WTC11 (cell line): ENCODE measurements around the gene SLC16A9. TPM values are rescaled to one million over a fixed set of nuclear protein-coding genes. Genes with fewer than 3 reads are reported as not detected.

ENCODE experiments used
- ATAC-seq: fragments of 200-7000 bp; cut with Tn5 transposase; 2 replicates; pipeline ENCODE4 v1.10.0; 2021; ENCODE audit warnings: mild to moderate bottlenecking, moderate library complexity
- CTCF ChIA-PET: fragments of 300-600 bp; sonication (Branson Sonifier 250); formaldehyde crosslinking; loops from one replicate; lab custom pipeline; 2021; ENCODE audit warnings: antibody characterized with exemption; lab: Charles Lee
- POLR2A ChIA-PET: fragments of 350-600 bp; sonication (Branson Sonifier 250); formaldehyde crosslinking; loops from one replicate; lab custom pipeline; 2021; ENCODE audit warnings: antibody characterized with exemption; lab: Charles Lee
- DNase-seq: peaks from one replicate; pipeline ENCODE4 v3.0.0; 2021; ENCODE audit warnings: low spot score
- H3K27ac Mint-ChIP-seq: 2 replicates; pipeline ENCODE4 v1.8.0; 2021; ENCODE audit warnings: mixed read lengths
- H3K27me3 Mint-ChIP-seq: 2 replicates; pipeline ENCODE4 v1.8.0; 2021; ENCODE audit warnings: low read depth, mild to moderate bottlenecking, moderate library complexity, mixed read lengths
- H3K36me3 Mint-ChIP-seq: 2 replicates; pipeline ENCODE4 v1.8.0; 2021; ENCODE audit warnings: mixed read lengths
- H3K4me1 Mint-ChIP-seq: 2 replicates; pipeline ENCODE4 v1.8.0; 2022; ENCODE audit warnings: mixed read lengths
- H3K4me3 Mint-ChIP-seq: 2 replicates; pipeline ENCODE4 v1.8.0; 2021; ENCODE audit warnings: mild to moderate bottlenecking, moderate library complexity, mixed read lengths
- H3K9me3 Mint-ChIP-seq: 2 replicates; pipeline ENCODE4 v1.8.0; 2021; ENCODE audit warnings: mixed read lengths
- CTCF ChIP-seq: fragments of 200-600 bp; IDR thresholded peaks from 2 replicates; pipeline ENCODE4 v1.8.0; 2022; ENCODE audit warnings: antibody characterized with exemption
- EMX1 ChIP-seq: fragments of 250-450 bp; sonication (Bioruptor Pico); IDR thresholded peaks from 2 replicates; pipeline ENCODE4 v1.8.0; 2021; ENCODE audit warnings: mild to moderate bottlenecking
- ETV6 ChIP-seq: sonication (generic); formaldehyde crosslinking; IDR thresholded peaks from 2 replicates; pipeline ENCODE4 v1.8.1; 2022; ENCODE audit warnings: mild to moderate bottlenecking, missing genetic modification reagents
- FOXP4 ChIP-seq: sonication (generic); formaldehyde crosslinking; IDR thresholded peaks from 2 replicates; pipeline ENCODE4 v1.8.0; 2022; ENCODE audit warnings: mild to moderate bottlenecking, missing genetic modification reagents
- KAT7 ChIP-seq: sonication (generic); formaldehyde crosslinking; IDR thresholded peaks from 2 replicates; pipeline ENCODE4 v1.8.1; 2023; ENCODE audit warnings: missing genetic modification reagents, mild to moderate bottlenecking, borderline replicate concordance
- NR1H2 ChIP-seq: sonication (generic); formaldehyde crosslinking; IDR thresholded peaks from 2 replicates; pipeline ENCODE4 v1.9.0; 2021; ENCODE audit warnings: mild to moderate bottlenecking, moderate library complexity, missing genetic modification reagents
- PRRX2 ChIP-seq: fragments of 250-450 bp; sonication (Bioruptor Pico); IDR thresholded peaks from 2 replicates; pipeline ENCODE4 v1.8.0; 2021; ENCODE audit warnings: mild to moderate bottlenecking
- RELA ChIP-seq: sonication (generic); formaldehyde crosslinking; IDR thresholded peaks from 2 replicates; pipeline ENCODE4 v1.8.1; 2022; ENCODE audit warnings: missing genetic modification reagents, mild to moderate bottlenecking, borderline replicate concordance
- SMAD3 ChIP-seq: sonication (generic); formaldehyde crosslinking; IDR thresholded peaks from 2 replicates; pipeline ENCODE4 v1.8.0; 2022; ENCODE audit warnings: missing genetic modification reagents, mild to moderate bottlenecking, borderline replicate concordance
- TCF7 ChIP-seq: sonication (generic); formaldehyde crosslinking; IDR thresholded peaks from 2 replicates; pipeline ENCODE4 v1.8.0; 2022; ENCODE audit warnings: mild to moderate bottlenecking, low read depth, missing genetic modification reagents, moderate library complexity
- TEAD4 ChIP-seq: sonication (generic); formaldehyde crosslinking; IDR thresholded peaks from 2 replicates; pipeline ENCODE4 v1.8.0; 2022; ENCODE audit warnings: mild to moderate bottlenecking, missing genetic modification reagents
- ZBTB21 ChIP-seq: sonication (generic); formaldehyde crosslinking; IDR thresholded peaks from 2 replicates; pipeline ENCODE4 v1.8.1; 2023; ENCODE audit warnings: mild to moderate bottlenecking, missing genetic modification reagents, borderline replicate concordance
- ZBTB43 ChIP-seq: sonication (generic); formaldehyde crosslinking; IDR thresholded peaks from 2 replicates; pipeline ENCODE4 v1.8.1; 2023; ENCODE audit warnings: mild to moderate bottlenecking, missing genetic modification reagents
- ZMAT4 ChIP-seq: fragments of 250-450 bp; sonication (Bioruptor Pico); IDR thresholded peaks from 2 replicates; pipeline ENCODE4 v1.9.0; 2021; ENCODE audit warnings: mild to moderate bottlenecking
- ZNF396 ChIP-seq: fragments of 250-450 bp; sonication (Bioruptor Pico); IDR thresholded peaks from 2 replicates; pipeline ENCODE4 v1.8.0; 2021; ENCODE audit warnings: mild to moderate bottlenecking, moderate library complexity, borderline replicate concordance
- total RNA-seq: library from RNA; stranded (reverse); gene quantifications from 3 replicates; pipeline ENCODE4 v1.2.3, GENCODE V29; 2021
- TF ChIP-seq, protein P1 (sequence below): sonication (generic); formaldehyde crosslinking; IDR thresholded peaks from 2 replicates; pipeline ENCODE4 v1.8.1; 2023; ENCODE audit warnings: mild to moderate bottlenecking, moderate library complexity, missing genetic modification reagents
- TF ChIP-seq, protein P2 (sequence below): sonication (generic); formaldehyde crosslinking; IDR thresholded peaks from 2 replicates; pipeline ENCODE4 v1.8.1; 2023; ENCODE audit warnings: mild to moderate bottlenecking, missing genetic modification reagents

Gene SLC16A9
- total RNA-seq, 1 experiment from 2014 or later = 4.0 TPM

GRCh38 chr10:59677253-59677831, 32.3 kb downstream of the SLC16A9 start (continued):
- TF ChIP-seq, protein P1, sequence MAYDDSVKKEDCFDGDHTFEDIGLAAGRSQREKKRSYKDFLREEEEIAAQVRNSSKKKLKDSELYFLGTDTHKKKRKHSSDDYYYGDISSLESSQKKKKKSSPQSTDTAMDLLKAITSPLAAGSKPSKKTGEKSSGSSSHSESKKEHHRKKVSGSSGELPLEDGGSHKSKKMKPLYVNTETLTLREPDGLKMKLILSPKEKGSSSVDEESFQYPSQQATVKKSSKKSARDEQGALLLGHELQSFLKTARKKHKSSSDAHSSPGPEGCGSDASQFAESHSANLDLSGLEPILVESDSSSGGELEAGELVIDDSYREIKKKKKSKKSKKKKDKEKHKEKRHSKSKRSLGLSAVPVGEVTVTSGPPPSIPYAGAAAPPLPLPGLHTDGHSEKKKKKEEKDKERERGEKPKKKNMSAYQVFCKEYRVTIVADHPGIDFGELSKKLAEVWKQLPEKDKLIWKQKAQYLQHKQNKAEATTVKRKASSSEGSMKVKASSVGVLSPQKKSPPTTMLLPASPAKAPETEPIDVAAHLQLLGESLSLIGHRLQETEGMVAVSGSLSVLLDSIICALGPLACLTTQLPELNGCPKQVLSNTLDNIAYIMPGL (CRISPR knock-in tag) = no peak
- TF ChIP-seq TCF7 (no peak), EMX1 (CRISPR knock-in tag) (no peak), PRRX2 (CRISPR knock-in tag) (no peak)

DNA sequence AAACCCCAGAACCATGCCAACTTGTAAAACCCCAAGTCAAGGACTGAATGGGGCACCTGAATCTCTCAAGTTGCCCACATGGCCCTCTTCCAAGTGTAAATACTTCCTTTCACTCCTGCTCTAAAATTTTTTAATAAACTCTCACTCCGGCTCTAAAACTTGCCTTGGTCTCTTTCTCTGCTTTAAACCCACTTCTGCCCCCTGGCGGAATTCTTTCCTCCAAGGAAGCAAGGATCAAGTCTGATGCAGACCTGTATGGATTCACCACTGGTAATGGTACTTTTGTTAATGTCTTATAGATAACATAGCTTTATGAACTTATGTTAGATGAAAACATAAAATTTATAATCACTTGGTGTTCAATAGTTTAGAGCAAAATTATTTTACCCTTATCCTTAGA, 33.8 kb downstream of the SLC16A9 start:
- Mint-ChIP-seq H3K4me1 (peaks cover 14% of the 10 kb centered on the region), H3K4me3 (no peak overlapping the region)
- TF ChIP-seq CTCF (peak; percentile 55), KAT7 (no peak)
- TF ChIP-seq, all 79 proteins: peak for 1
- Mint-ChIP-seq H3K27me3 (no peaks in the 10 kb centered on the region), H3K9me3 (0 out of 2 replicates have a peak, but pooled peaks cover 5% of the 10 kb centered on the region), H3K27ac (no peak overlapping the region), H3K36me3 (no peaks in the 10 kb centered on the region)
- DNase-seq (peak; percentile 77), ATAC-seq (peak; percentile 68; the same call in 1 of the 2 replicates)
- POLR2A ChIA-PET = no interaction called here
- CTCF ChIA-PET = interaction anchor here (1.6 kb wide), 1 partner anchor 49 kb away, joined by 6 read pairs; no protein-coding TSS in a partner anchor

DNA sequence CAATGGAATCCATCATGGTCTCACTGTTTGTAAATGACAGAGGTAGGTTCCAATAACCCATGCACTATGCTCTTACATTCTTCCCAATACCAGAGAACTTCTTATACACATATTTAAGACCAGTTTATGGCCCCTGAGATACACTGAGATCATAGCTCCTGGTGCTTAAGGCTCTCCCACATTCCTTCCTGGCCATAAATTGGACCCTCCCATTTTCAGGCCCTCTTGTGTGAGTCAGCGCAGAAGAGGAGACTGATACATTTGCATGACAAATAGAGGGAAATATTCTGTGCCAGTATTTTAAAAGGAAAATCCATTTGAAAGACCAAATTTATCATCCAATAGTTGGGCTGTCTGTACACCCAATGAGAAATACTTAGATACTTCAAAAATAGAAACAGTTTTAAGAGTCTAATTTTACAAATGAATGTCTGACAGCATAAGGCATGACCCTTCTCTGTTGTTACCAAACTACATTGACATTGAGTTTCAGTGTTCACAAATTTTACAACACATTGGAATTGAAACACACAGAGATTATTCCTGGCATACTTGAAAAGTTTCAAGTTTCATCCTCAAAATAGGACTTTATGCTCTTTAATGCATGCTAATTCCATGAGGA, 35.3 kb downstream of the SLC16A9 start:
- DNase-seq = no peak
- H3K4me1 Mint-ChIP-seq = peaks cover 14% of the 10 kb centered on the region
- peak; percentile 55; the same call in 1 of the 2 replicates for ATAC-seq
- H3K27me3 Mint-ChIP-seq = no peaks in the 10 kb centered on the region
- H3K36me3 Mint-ChIP-seq = no peaks in the 10 kb centered on the region
- TF ChIP-seq TCF7 = no peak
- TF ChIP-seq ETV6 (CRISPR knock-in tag) = no peak
- no peak for TF ChIP-seq RELA (CRISPR knock-in tag)
- TF ChIP-seq ZMAT4 (CRISPR knock-in tag) = no peak
- no peak for TF ChIP-seq FOXP4 (CRISPR knock-in tag)
- TF ChIP-seq, protein P2, sequence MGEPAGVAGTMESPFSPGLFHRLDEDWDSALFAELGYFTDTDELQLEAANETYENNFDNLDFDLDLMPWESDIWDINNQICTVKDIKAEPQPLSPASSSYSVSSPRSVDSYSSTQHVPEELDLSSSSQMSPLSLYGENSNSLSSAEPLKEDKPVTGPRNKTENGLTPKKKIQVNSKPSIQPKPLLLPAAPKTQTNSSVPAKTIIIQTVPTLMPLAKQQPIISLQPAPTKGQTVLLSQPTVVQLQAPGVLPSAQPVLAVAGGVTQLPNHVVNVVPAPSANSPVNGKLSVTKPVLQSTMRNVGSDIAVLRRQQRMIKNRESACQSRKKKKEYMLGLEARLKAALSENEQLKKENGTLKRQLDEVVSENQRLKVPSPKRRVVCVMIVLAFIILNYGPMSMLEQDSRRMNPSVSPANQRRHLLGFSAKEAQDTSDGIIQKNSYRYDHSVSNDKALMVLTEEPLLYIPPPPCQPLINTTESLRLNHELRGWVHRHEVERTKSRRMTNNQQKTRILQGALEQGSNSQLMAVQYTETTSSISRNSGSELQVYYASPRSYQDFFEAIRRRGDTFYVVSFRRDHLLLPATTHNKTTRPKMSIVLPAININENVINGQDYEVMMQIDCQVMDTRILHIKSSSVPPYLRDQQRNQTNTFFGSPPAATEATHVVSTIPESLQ (CRISPR knock-in tag) = no peak
- no peak for TF ChIP-seq ZNF396 (CRISPR knock-in tag)
- no peak for TF ChIP-seq PRRX2 (CRISPR knock-in tag)
- TF ChIP-seq CTCF = no peak
- no peak for TF ChIP-seq TEAD4
- no peak for TF ChIP-seq ZBTB43 (CRISPR knock-in tag)
- TF ChIP-seq NR1H2 = no peak
- TF ChIP-seq ZBTB21 (CRISPR knock-in tag) = no peak
- TF ChIP-seq SMAD3 (CRISPR knock-in tag) = no peak
- no peak overlapping the region for H3K4me3 Mint-ChIP-seq
- H3K9me3 Mint-ChIP-seq = 0 out of 2 replicates have a peak, but pooled peaks cover 5% of the 10 kb centered on the region
- ChIA-PET POLR2A (no interaction called here), CTCF (no interaction called here)
- H3K27ac Mint-ChIP-seq = no peak overlapping the region
